GM12874 (cell line): Measurements from ENCODE around the gene GDPD2.

Source experiments
- TF ChIP-seq, protein P1 (sequence below): IDR thresholded peaks from 2 replicates; pipeline ENCODE4 v1.5.1; 2011; ENCODE audit warnings: low read depth, mild to moderate bottlenecking, control low read depth, low read length, moderate library complexity; ENCODE audit not compliant: insufficient read depth

Gene GDPD2

GRCh38 chrX:70476934-70477733 lies 54.0 kb downstream of the GDPD2 start:
- TF ChIP-seq, protein P1, sequence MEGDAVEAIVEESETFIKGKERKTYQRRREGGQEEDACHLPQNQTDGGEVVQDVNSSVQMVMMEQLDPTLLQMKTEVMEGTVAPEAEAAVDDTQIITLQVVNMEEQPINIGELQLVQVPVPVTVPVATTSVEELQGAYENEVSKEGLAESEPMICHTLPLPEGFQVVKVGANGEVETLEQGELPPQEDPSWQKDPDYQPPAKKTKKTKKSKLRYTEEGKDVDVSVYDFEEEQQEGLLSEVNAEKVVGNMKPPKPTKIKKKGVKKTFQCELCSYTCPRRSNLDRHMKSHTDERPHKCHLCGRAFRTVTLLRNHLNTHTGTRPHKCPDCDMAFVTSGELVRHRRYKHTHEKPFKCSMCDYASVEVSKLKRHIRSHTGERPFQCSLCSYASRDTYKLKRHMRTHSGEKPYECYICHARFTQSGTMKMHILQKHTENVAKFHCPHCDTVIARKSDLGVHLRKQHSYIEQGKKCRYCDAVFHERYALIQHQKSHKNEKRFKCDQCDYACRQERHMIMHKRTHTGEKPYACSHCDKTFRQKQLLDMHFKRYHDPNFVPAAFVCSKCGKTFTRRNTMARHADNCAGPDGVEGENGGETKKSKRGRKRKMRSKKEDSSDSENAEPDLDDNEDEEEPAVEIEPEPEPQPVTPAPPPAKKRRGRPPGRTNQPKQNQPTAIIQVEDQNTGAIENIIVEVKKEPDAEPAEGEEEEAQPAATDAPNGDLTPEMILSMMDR = no peak

- TF ChIP-seq, protein P1 = no peak
Observed at GRCh38 chrX:70477734-70478075, 54.6 kb downstream of the GDPD2 start.

DNA sequence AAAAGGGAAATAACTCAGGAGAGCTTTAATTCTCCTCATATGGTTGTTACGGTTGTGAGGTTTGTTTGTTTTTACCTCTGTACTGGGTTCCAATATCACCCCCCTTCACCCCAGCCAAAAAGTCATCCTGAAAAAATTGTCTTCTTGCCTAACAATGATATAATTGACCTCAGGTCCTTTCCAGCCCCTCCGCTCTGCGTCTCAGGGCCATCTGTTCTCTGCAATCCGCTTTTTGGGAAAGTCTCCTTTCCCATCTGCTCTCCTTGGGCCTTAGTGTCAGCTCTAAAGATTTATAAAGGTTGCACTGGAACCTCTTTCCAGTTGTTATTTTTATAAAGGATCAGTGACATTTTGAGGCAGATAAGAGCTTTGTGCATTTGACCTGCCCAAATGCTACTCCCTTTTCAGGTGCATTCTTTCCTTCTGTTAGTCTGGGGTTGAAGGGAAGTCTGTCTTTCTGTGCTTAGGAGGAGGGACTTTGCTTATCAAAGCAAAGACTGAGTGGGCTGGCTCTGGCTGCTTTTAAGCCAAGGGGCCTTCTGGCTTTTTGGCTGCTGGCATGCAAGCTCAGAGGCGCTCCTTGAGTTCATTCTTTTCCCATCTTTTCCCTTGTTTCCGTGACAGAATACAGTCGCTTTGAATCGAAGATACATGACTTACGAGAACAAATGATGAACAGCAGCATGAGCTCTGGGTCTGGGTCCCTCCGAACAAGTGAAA lies 55.6 kb downstream of the GDPD2 start:
- TF ChIP-seq, protein P1 = no peak

- TF ChIP-seq, protein P1 = no peak
Observed at GRCh38 chrX:70479247-70479921, 56.3 kb downstream of the GDPD2 start.

GRCh38 chrX:70479922-70480659 lies 57.0 kb downstream of the GDPD2 start:
- TF ChIP-seq, protein P1 = no peak

DNA sequence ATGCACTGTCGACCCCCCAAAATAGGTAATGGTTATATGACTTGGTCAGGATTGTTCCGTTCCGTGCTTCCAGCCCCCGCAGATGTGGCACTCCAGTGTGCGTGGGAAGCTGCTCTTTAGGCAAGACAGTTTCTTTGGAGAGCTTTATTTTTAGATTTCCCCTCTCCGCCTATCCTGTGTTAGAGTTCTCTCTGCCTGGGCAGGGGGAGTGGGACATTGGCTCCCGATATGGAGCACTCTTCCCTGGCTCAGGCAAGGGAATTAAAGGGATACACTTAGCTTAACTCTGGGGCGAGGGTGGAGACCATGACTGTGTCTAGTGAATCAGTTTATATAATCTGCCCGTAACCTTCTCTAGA lies 57.5 kb downstream of the GDPD2 start:
- TF ChIP-seq, protein P1 = no peak
